ENCODE measurements around the gene MTRF1. TPM values are rescaled to one million over a fixed set of nuclear protein-coding genes. Genes with fewer than 3 reads are reported as not detected.

The MTRF1 gene
- total RNA-seq, 4 donors from 2014 or later, result 6.6 to 14.3 (median 8.2) TPM

DNA sequence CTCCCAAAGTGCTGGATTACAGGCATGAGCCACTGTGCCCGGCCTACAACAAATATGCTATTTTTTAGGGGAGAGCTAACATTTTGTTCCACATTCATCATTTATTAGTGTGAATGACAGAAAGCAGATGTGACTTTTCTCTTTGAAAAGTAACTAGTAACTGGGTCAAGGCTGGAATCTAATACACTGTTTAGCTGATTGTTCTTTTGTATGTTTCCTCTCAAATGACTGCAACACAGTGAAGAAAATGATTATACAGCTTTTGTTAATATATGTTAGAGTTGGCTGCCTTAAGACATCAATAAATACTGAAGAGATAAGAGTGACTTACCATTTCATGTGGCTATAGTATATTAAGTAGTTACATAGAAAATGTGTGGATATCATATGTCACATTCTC, 27.0 kb downstream of the MTRF1 start:
- TF ChIP-seq, protein P1, sequence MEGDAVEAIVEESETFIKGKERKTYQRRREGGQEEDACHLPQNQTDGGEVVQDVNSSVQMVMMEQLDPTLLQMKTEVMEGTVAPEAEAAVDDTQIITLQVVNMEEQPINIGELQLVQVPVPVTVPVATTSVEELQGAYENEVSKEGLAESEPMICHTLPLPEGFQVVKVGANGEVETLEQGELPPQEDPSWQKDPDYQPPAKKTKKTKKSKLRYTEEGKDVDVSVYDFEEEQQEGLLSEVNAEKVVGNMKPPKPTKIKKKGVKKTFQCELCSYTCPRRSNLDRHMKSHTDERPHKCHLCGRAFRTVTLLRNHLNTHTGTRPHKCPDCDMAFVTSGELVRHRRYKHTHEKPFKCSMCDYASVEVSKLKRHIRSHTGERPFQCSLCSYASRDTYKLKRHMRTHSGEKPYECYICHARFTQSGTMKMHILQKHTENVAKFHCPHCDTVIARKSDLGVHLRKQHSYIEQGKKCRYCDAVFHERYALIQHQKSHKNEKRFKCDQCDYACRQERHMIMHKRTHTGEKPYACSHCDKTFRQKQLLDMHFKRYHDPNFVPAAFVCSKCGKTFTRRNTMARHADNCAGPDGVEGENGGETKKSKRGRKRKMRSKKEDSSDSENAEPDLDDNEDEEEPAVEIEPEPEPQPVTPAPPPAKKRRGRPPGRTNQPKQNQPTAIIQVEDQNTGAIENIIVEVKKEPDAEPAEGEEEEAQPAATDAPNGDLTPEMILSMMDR (IDR thresholded peaks at IDR 0.05), result no peak
- no peak for ATAC-seq (ENCODE audit: low FRiP score)

GRCh38 chr13:41232578-41233480, 30.5 kb downstream of the MTRF1 start:
- DNase-seq (ENCODE audit: low spot score), result no peak
- no peak for ATAC-seq (ENCODE audit: low FRiP score)
- TF ChIP-seq, protein P1 (IDR thresholded peaks at IDR 0.05), result no peak

More for the DNA sequence above, 27.0 kb downstream of the MTRF1 start:
- DNase-seq (ENCODE audit: low spot score), result no peak

GRCh38 chr13:41231786-41232185, 31.6 kb downstream of the MTRF1 start:
- ATAC-seq (ENCODE audit: low FRiP score), result no peak
- no peak for DNase-seq (ENCODE audit: low spot score)
- TF ChIP-seq, protein P1 (IDR thresholded peaks at IDR 0.05), result no peak

DNA sequence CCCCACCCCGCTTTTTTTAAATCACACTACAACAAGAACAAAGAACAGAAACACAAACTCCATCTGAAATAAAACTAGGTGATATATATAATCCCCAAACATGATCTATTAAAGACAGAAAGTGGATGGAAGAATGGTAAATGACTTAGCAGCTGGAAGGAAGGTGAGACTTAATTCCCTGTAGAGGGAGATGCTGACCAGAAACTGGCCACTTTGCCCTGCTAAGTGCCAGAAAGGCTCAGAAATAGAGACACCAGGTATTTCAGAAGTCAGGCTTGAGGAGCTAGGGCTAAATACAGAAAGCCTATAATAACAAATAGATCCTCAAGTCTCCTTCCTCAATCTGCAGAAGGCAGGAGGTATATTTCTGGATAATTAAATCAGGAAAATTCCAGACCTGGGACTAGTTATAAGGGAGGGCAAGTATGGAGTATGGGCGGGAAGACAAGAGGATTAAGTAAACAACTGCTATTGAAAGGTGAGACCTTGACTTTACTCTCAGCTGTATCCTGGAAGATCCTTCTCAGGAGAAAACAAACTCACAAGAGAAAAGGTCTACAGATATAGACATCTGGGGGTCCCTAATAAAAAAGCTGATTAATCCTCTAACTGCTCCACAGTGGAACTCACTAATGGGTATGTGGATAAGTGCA, 32.2 kb downstream of the MTRF1 start:
- TF ChIP-seq, protein P1 (IDR thresholded peaks at IDR 0.05), result no peak
- DNase-seq (ENCODE audit: low spot score) (no peak), ATAC-seq (ENCODE audit: low FRiP score) (no peak)

DNA sequence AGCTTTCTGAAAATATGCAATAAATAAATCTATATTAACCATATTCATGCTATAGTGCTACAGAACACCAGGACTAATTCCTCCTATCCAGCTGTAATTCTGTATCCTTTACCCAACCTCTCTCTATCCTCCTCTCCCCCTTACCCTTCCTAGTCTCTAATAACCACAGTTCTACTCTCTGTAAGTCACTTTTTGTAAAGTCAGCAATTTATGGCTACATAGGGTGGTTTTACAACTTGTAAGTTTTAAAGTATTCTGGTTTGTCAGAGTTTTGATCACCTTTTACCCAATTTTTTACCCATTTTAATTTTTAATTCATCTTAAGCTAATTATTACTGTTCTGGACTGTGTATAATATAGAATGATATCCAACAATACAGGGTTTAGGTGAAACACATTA, 34.0 kb downstream of the MTRF1 start:
- no peak for DNase-seq (ENCODE audit: low spot score)
- TF ChIP-seq, protein P1 (IDR thresholded peaks at IDR 0.05), result no peak
- ATAC-seq (ENCODE audit: low FRiP score), result no peak

- TF ChIP-seq, protein P1 (IDR thresholded peaks at IDR 0.05), result no peak
- DNase-seq (ENCODE audit: low spot score), result no peak
- ATAC-seq (ENCODE audit: low FRiP score), result no peak
Measured at GRCh38 chr13:41224113-41225110, 39.0 kb downstream of the MTRF1 start.
